ENCODE measurements around the gene NCOA3.

DNA sequence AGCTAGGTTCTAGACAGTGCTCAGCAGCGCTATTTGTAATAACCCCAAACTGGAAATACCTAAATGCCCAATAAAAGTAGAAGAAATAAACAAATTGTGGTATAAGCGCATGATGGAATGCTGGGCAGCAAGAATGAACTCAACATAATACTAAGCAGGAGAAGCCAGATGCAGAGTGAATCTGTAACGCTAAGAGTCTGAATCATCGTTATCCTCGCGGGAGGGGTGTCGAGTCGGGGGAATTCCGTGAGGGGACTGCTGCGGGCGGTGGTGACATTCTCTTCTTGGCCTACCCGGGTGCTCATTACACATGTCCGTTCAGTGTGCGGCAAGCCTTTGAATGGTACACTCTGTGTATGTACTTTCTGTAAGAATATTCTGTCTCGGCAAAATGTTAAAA lies 199.9 kb downstream of the NCOA3 start:
- TF ChIP-seq POLR2AphosphoS5 (IDR thresholded peaks at IDR 0.05; ENCODE audit: low read depth, low read length), result no peak
- TF ChIP-seq POLR2A (IDR thresholded peaks at IDR 0.05; ENCODE audit: low read depth, low read length), result no peak
